Astrocyte (in vitro differentiated cells and primary cell): ENCODE data around the gene WDR5B. TPM values are rescaled to one million over a fixed set of nuclear protein-coding genes. Genes with fewer than 3 reads are reported as not detected.
A peak's percentile ranks its signal among the peaks of the same experiment; 100 is the strongest.
"Not testable (repeated sequence)": the region's sequence is repeated elsewhere in the genome, so short reads cannot be mapped to it uniquely, and the experiment has no call there.

Source experiments
- DNase-seq: peaks from one replicate; pipeline ENCODE4 v3.0.0-alpha.2; 2010; ENCODE audit warnings: low read depth
- FAIRE-seq: peaks from 2 replicates; lab custom pipeline; 2011; peaks lifted over from hg19 to GRCh38; lab: Jason Lieb, UNC
- H2AFZ ChIP-seq: 2 replicates; pipeline ENCODE4 v1.6.0; 2012; ENCODE audit warnings: low read depth, low read length, inconsistent platforms
- H3K27ac ChIP-seq: 2 replicates; pipeline ENCODE4 v1.5.1; 2011; ENCODE audit warnings: low read depth, low read length, inconsistent platforms
- H3K27me3 ChIP-seq: 2 replicates; pipeline ENCODE4 v1.6.0; 2011; ENCODE audit warnings: low read length, inconsistent platforms; ENCODE audit not compliant: insufficient read depth
- H3K36me3 ChIP-seq: 2 replicates; pipeline ENCODE4 v1.5.1; 2011; ENCODE audit warnings: low read length, inconsistent platforms; ENCODE audit not compliant: insufficient read depth
- H3K4me1 ChIP-seq: 2 replicates; pipeline ENCODE4 v1.5.1; 2011; ENCODE audit warnings: low read length, inconsistent platforms; ENCODE audit not compliant: insufficient read depth
- H3K4me2 ChIP-seq: 2 replicates; pipeline ENCODE4 v1.6.0; 2012; ENCODE audit warnings: low read length, inconsistent platforms
- H3K4me3 ChIP-seq: 2 replicates; pipeline ENCODE4 v1.5.1; 2011; ENCODE audit warnings: low read depth, mild to moderate bottlenecking, low read length, inconsistent platforms; ENCODE audit not compliant: insufficient read depth
- H3K79me2 ChIP-seq: 2 replicates; pipeline ENCODE4 v1.6.0; 2012; ENCODE audit warnings: mild to moderate bottlenecking, low read length, inconsistent platforms; ENCODE audit not compliant: insufficient read depth
- H3K9ac ChIP-seq: 2 replicates; pipeline ENCODE4 v1.6.0; 2012; ENCODE audit warnings: mild to moderate bottlenecking, low read length, inconsistent platforms
- H3K9me3 ChIP-seq: 2 replicates; pipeline ENCODE4 v1.5.1; 2012; ENCODE audit warnings: low read depth, mild to moderate bottlenecking, low read length, inconsistent platforms; ENCODE audit not compliant: insufficient read depth
- H4K20me1 ChIP-seq: 2 replicates; pipeline ENCODE4 v1.6.0; 2012; ENCODE audit warnings: low read length, inconsistent platforms; ENCODE audit not compliant: insufficient read depth
- H3K27ac Mint-ChIP-seq: one replicate; pipeline ENCODE4 v1.8.0; 2021; ENCODE audit warnings: mild to moderate bottlenecking, mixed read lengths; ENCODE audit not compliant: unreplicated experiment
- H3K27me3 Mint-ChIP-seq: one replicate; pipeline ENCODE4 v1.8.0; 2021; ENCODE audit warnings: low read depth, mixed read lengths; ENCODE audit not compliant: unreplicated experiment
- H3K36me3 Mint-ChIP-seq: one replicate; pipeline ENCODE4 v1.8.0; 2021; ENCODE audit warnings: low read depth, mixed read lengths; ENCODE audit not compliant: unreplicated experiment
- H3K4me1 Mint-ChIP-seq: one replicate; pipeline ENCODE4 v1.8.0; 2021; ENCODE audit warnings: low read depth, mixed read lengths; ENCODE audit not compliant: unreplicated experiment
- H3K4me3 Mint-ChIP-seq: one replicate; pipeline ENCODE4 v1.8.0; 2021; ENCODE audit warnings: mild to moderate bottlenecking, moderate library complexity, mixed read lengths; ENCODE audit not compliant: unreplicated experiment
- H3K9me3 Mint-ChIP-seq: one replicate; pipeline ENCODE4 v1.8.0; 2021; ENCODE audit warnings: mild to moderate bottlenecking, mixed read lengths; ENCODE audit not compliant: unreplicated experiment
- CTCF ChIP-seq: IDR thresholded peaks from 2 replicates; pipeline ENCODE4 v1.5.1; 2011; ENCODE audit warnings: low read depth, mild to moderate bottlenecking, inconsistent platforms, low read length, moderate library complexity; ENCODE audit not compliant: insufficient read depth
- EZH2 ChIP-seq: IDR thresholded peaks from 2 replicates; pipeline ENCODE4 v1.6.1; 2012; ENCODE audit warnings: mild to moderate bottlenecking, low read length, inconsistent platforms; ENCODE audit not compliant: insufficient read depth
- total RNA-seq: library from RNA; stranded (reverse); gene quantifications from 2 replicates; pipeline ENCODE4 v1.2.1, GENCODE V29; 2021

WDR5B gene
- total RNA-seq, 1 donor from 2014 or later: 3.9 TPM

DNA sequence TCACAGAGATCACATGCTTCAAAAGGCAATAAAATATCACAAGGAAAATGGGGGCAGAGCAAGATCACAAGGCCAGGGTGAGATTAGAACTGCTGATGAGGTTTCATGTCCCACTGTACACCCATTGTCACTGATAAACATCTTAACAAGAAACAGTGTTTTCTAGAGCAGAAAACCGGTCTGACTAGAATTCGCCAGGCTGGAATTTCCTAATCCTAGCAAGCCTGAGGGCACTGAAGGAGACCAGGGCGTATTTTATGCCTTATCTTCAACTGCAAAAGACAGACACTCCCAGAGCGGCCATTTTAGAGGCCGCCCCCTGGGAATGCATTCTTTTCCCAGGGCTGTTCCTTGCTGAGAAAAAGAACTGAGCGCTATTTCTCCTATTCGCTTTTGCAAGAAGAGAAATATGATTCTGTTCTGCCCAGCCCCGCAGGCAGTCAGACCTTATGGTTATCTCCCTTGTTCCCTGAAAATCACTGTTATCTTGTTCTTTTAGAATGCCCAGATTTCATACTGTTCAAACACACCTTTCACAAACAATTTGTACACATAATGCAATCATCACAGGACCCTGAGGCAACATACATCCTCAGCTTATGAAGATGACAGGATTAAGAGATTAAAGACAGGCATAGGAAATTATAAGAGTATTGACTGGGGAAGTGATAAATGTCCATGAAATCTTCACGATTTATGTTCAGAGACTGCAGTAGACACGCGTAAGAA lies 28.1 kb upstream of the WDR5B start:
- H3K4me2 ChIP-seq, H3K27ac Mint-ChIP-seq, H3K27ac ChIP-seq, H3K9me3 Mint-ChIP-seq, H3K4me3 ChIP-seq, H3K27me3 Mint-ChIP-seq, H3K9ac ChIP-seq, H2AFZ ChIP-seq, FAIRE-seq, H3K9me3 ChIP-seq, H3K4me1 ChIP-seq, DNase-seq, H3K27me3 ChIP-seq, H3K4me3 Mint-ChIP-seq: not testable (repeated sequence)
- peaks cover 26% of the 10 kb centered on the region for H3K36me3 ChIP-seq
- peaks cover 11% of the 10 kb centered on the region for H4K20me1 ChIP-seq
- H3K4me1 Mint-ChIP-seq: peaks cover 23% of the 10 kb centered on the region
- H3K36me3 Mint-ChIP-seq: peaks cover 63% of the 10 kb centered on the region
- H3K79me2 ChIP-seq: peaks cover 16% of the 10 kb centered on the region

DNA sequence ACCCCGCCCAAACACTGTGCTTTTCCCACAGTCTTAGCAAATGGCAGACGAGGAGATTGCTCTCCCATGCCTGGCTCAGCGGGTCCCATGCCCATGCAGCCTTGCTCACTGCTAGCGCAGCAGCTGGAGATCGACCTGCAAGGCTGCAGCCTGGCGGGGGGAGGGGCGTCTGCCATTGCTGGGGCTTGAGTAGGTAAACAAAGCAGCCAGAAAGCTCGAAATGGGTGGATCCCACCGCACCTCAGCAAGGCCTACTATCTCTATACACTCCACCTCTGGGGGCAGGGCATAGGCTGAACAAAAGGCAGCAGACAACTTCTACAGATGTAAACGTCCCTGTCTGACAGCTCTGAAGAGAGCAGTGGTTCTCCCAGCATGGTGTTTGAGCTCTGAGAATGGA lies 27.2 kb upstream of the WDR5B start:
- Histone ChIP-seq H3K9me3 (no peaks in the 10 kb centered on the region), H3K36me3 (peaks cover 23% of the 10 kb centered on the region), H3K4me1 (no peaks in the 10 kb centered on the region), H3K27ac (no peak overlapping the region), H3K79me2 (peaks cover 12% of the 10 kb centered on the region), H4K20me1 (peaks cover 11% of the 10 kb centered on the region), H2AFZ (no peak overlapping the region), H3K4me2 (no peak overlapping the region), H3K9ac (no peak overlapping the region), H3K4me3 (no peak overlapping the region), H3K27me3 (no peaks in the 10 kb centered on the region)
- Mint-ChIP-seq H3K36me3 (peaks cover 58% of the 10 kb centered on the region), H3K9me3 (peaks cover 2% of the 10 kb centered on the region), H3K27me3 (no peaks in the 10 kb centered on the region), H3K4me3 (no peak overlapping the region), H3K27ac (peak overlapping the region; percentile 38), H3K4me1 (peaks cover 23% of the 10 kb centered on the region)
- FAIRE-seq (no peak), DNase-seq (no peak)
- TF ChIP-seq EZH2 (no peak), CTCF (no peak)

GRCh38 chr3:122435950-122436349 lies 20.1 kb upstream of the WDR5B start:
- H3K9me3 Mint-ChIP-seq: no peaks in the 10 kb centered on the region
- H3K27me3 Mint-ChIP-seq: no peaks in the 10 kb centered on the region
- H3K27me3 ChIP-seq: no peaks in the 10 kb centered on the region
- H3K9ac ChIP-seq: no peak overlapping the region
- TF ChIP-seq EZH2: no peak
- TF ChIP-seq CTCF: no peak
- H3K4me1 Mint-ChIP-seq: no peaks in the 10 kb centered on the region
- H3K27ac ChIP-seq: no peak overlapping the region
- no peak overlapping the region for H3K4me3 ChIP-seq
- no peaks in the 10 kb centered on the region for H3K4me1 ChIP-seq
- DNase-seq (no peak), FAIRE-seq (no peak)
- H3K9me3 ChIP-seq: no peaks in the 10 kb centered on the region
- H3K36me3 ChIP-seq: peaks cover 54% of the 10 kb centered on the region
- H3K36me3 Mint-ChIP-seq: peaks cover 18% of the 10 kb centered on the region
- peaks cover 4% of the 10 kb centered on the region for H4K20me1 ChIP-seq
- H3K4me2 ChIP-seq: no peak overlapping the region
- no peak overlapping the region for H3K27ac Mint-ChIP-seq
- no peak overlapping the region for H2AFZ ChIP-seq
- H3K79me2 ChIP-seq: no peaks in the 10 kb centered on the region
- H3K4me3 Mint-ChIP-seq: no peak overlapping the region
